Caco-2 (cell line): Measurements from ENCODE around the gene ACOT2. TPM values are rescaled to one million over a fixed set of nuclear protein-coding genes. Genes with fewer than 3 reads are reported as not detected.
A peak's percentile ranks its signal among the peaks of the same experiment; 100 is the strongest.
"Not testable (repeated sequence)": the region's sequence is repeated elsewhere in the genome, so short reads cannot be mapped to it uniquely, and the experiment has no call there.

ENCODE experiments used
- BruUV-seq: library from RNA; stranded (reverse); fragments of 400-500 nt; replicated peaks from 2 replicates; lab custom pipeline; 2021; lab: Mats Ljungman, UMichigan
- CTCF ChIA-PET: fragments of 300-600 bp; sonication (Branson Sonifier 250); formaldehyde crosslinking; loops from one replicate; lab custom pipeline; 2022; ENCODE audit warnings: antibody characterized with exemption; lab: Charles Lee
- POLR2A ChIA-PET: fragments of 300-600 bp; sonication (Branson Sonifier 250); formaldehyde crosslinking; loops from one replicate; lab custom pipeline; 2022; ENCODE audit warnings: antibody characterized with exemption; lab: Charles Lee
- DNase-seq, 2 experiments: peaks; one replicate each; pipeline versions ENCODE4 v3.0.0 to v3.0.0-alpha.2; 2020 to 2022
- H3K27me3 ChIP-seq: replicated peaks from 2 replicates; pipeline ENCODE4 v1.6.0; 2011; ENCODE audit warnings: low read length; ENCODE audit not compliant: control insufficient read depth, insufficient read depth
- H3K36me3 ChIP-seq: 2 replicates; pipeline ENCODE4 v1.5.1; 2011; ENCODE audit warnings: low read length; ENCODE audit not compliant: control insufficient read depth, insufficient read depth
- H3K4me1 ChIP-seq: fragments of 250-450 bp; sonication (Bioruptor Pico); 2 replicates; pipeline ENCODE4 v1.5.1; 2020; ENCODE audit warnings: mild to moderate bottlenecking
- H3K4me3 ChIP-seq: 2 replicates; pipeline ENCODE4 v1.5.1; 2011; ENCODE audit warnings: low read depth, mild to moderate bottlenecking, control low read depth, low read length
- H3K9me3 ChIP-seq: fragments of 250-450 bp; sonication (Bioruptor Pico); 2 replicates; pipeline ENCODE4 v1.5.1; 2020; ENCODE audit warnings: mild to moderate bottlenecking, moderate library complexity
- H3K27ac Mint-ChIP-seq: one replicate; pipeline ENCODE4 v1.8.0; 2022; ENCODE audit warnings: mixed read lengths; ENCODE audit not compliant: unreplicated experiment
- H3K27me3 Mint-ChIP-seq: one replicate; pipeline ENCODE4 v1.8.0; 2022; ENCODE audit warnings: mixed read lengths; ENCODE audit not compliant: insufficient read depth, unreplicated experiment
- H3K36me3 Mint-ChIP-seq: one replicate; pipeline ENCODE4 v1.8.0; 2022; ENCODE audit warnings: mild to moderate bottlenecking, mixed read lengths; ENCODE audit not compliant: insufficient read depth, unreplicated experiment
- H3K4me1 Mint-ChIP-seq: one replicate; pipeline ENCODE4 v1.8.0; 2022; ENCODE audit warnings: low read depth, mixed read lengths; ENCODE audit not compliant: unreplicated experiment
- H3K4me3 Mint-ChIP-seq: one replicate; pipeline ENCODE4 v1.8.0; 2022; ENCODE audit warnings: mild to moderate bottlenecking, moderate library complexity, mixed read lengths; ENCODE audit not compliant: unreplicated experiment
- H3K9me3 Mint-ChIP-seq: one replicate; pipeline ENCODE4 v1.8.0; 2022; ENCODE audit warnings: mixed read lengths; ENCODE audit not compliant: unreplicated experiment
- CTCF ChIP-seq, 2 experiments: fragments of 200-600 bp in 1 of 2; IDR thresholded peaks; 1 replicate in 1 of 2; 2 replicates in 1 of 2; pipeline versions ENCODE4 v1.5.1 to v1.8.0; 2011 to 2022; ENCODE audit warnings: antibody characterized with exemption in 1 of 2, control low read depth in 1 of 2, inconsistent platforms in 1 of 2, low read depth in 1 of 2, low read length in 1 of 2, mild to moderate bottlenecking in 1 of 2, moderate library complexity in 1 of 2; ENCODE audit not compliant: insufficient read depth in 1 of 2, severe bottlenecking in 1 of 2, unreplicated experiment in 1 of 2
- intact Hi-C: fragments of 100-400 bp; cut with micrococcal nuclease; formaldehyde crosslinking; loops from one replicate; pipeline ENCODE4 v1.10.0; 2022; ENCODE audit not compliant: unreplicated experiment
- total RNA-seq: library from RNA; stranded (reverse); gene quantifications from 2 replicates; pipeline ENCODE4 v1.2.3, GENCODE V29; 2022

The ACOT2 gene
- total RNA-seq, 1 experiment from 2014 or later = 41.4 TPM

DNA sequence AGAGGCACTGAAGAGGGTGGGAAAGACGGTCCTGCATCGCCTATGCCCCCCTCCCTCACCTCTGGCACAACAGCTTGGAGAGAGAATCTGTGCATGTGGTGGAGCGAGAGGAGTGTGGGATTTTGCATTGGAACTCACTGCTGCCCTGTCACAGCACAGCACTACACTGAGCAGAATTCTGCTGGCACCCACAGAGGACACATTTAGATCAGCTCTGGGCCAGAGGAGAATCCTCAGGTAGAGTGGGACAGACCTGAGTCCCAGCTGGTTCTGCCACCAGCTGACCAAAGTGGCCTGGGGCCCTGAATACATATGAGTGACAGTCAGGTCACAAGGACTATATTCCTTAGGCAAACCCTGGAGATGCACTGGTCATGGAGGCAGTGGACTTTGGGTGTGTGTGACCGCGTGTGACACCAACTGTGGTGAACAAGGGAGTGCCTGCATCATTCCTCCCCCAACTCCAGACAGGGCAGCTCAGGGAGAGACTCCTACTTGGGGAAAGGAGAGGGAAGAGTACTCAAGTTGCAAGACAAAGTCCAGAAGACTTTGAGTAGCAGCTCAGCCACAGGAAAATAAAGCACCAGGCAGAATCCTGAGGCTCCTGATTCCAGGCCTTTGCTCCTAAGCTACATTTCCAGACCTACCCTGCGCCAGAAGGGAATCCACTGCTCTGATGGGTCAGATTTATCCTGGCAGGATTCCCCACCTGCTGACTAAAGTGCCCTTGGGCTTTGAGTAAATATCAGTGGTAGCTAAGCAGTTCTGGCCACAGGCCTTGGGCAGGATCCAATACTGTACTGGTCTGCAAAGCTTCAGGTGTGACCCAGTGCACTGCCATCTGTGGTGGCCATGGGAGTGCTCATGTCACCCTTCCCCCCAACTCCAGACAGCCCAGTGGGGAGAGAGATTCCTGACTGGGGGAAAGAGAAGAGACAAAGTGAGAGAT lies 42.7 kb upstream of the ACOT2 start:
- Mint-ChIP-seq H3K9me3 (no peaks in the 10 kb centered on the region), H3K27me3 (no peaks in the 10 kb centered on the region), H3K36me3 (no peaks in the 10 kb centered on the region), H3K4me3 (no peak overlapping the region), H3K4me1 (no peaks in the 10 kb centered on the region), H3K27ac (no peak overlapping the region)
- no peak for DNase-seq
- H3K27me3 ChIP-seq = no peaks in the 10 kb centered on the region
- no peaks in the 10 kb centered on the region for H3K9me3 ChIP-seq
- POLR2A ChIA-PET = interaction anchor here (0.6 kb wide), 1 partner anchor 731 kb away, joined by 3 read pairs; no protein-coding TSS in a partner anchor
- no TSS peak for BruUV-seq
- intact Hi-C loops = no loop called here
- no peak overlapping the region for H3K4me3 ChIP-seq
- H3K36me3 ChIP-seq = no peaks in the 10 kb centered on the region
- H3K4me1 ChIP-seq = no peaks in the 10 kb centered on the region
- CTCF ChIA-PET = no interaction called here
- TF ChIP-seq CTCF (IDR thresholded peaks at IDR 0.05; ENCODE audit: insufficient read depth in 1 of 2, low read depth in 1 of 2, low read length in 1 of 2, severe bottlenecking in 1 of 2, unreplicated experiment in 1 of 2) = no peak

GRCh38 chr14:73529356-73529755 lies 39.7 kb upstream of the ACOT2 start:
- H3K4me3 ChIP-seq, H3K36me3 ChIP-seq, POLR2A ChIA-PET, BruUV-seq, H3K4me3 Mint-ChIP-seq, H3K27me3 Mint-ChIP-seq, H3K4me1 ChIP-seq, H3K9me3 Mint-ChIP-seq, H3K4me1 Mint-ChIP-seq, CTCF ChIA-PET, H3K27ac Mint-ChIP-seq, H3K9me3 ChIP-seq, H3K27me3 ChIP-seq, DNase-seq, intact Hi-C loops, H3K36me3 Mint-ChIP-seq: not testable (repeated sequence)

DNA sequence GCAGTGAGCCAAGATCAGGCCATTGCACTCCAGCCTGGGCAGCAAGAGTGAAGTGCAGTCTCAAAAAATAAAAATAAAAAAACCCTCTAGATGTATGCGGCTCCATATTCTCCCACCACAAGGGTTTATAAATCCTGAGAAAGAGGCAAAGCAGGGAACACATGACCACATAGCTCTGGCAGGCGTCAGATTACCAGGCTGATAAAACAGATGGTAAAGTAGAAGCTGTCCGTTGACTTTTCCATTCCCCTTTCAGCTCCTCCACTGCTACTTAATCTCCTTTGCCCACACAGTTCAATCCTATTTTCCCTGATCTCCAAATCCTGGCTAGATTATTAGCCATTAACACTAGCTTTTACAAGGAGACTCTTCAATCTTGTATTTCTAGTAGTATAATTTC lies 37.0 kb upstream of the ACOT2 start:
- H3K27ac Mint-ChIP-seq, H3K4me1 ChIP-seq, H3K27me3 ChIP-seq, H3K9me3 ChIP-seq, POLR2A ChIA-PET, intact Hi-C loops, H3K4me1 Mint-ChIP-seq, H3K4me3 ChIP-seq, H3K36me3 ChIP-seq, H3K36me3 Mint-ChIP-seq, H3K4me3 Mint-ChIP-seq, CTCF ChIA-PET, DNase-seq, H3K9me3 Mint-ChIP-seq, H3K27me3 Mint-ChIP-seq, BruUV-seq: not testable (repeated sequence)

DNA sequence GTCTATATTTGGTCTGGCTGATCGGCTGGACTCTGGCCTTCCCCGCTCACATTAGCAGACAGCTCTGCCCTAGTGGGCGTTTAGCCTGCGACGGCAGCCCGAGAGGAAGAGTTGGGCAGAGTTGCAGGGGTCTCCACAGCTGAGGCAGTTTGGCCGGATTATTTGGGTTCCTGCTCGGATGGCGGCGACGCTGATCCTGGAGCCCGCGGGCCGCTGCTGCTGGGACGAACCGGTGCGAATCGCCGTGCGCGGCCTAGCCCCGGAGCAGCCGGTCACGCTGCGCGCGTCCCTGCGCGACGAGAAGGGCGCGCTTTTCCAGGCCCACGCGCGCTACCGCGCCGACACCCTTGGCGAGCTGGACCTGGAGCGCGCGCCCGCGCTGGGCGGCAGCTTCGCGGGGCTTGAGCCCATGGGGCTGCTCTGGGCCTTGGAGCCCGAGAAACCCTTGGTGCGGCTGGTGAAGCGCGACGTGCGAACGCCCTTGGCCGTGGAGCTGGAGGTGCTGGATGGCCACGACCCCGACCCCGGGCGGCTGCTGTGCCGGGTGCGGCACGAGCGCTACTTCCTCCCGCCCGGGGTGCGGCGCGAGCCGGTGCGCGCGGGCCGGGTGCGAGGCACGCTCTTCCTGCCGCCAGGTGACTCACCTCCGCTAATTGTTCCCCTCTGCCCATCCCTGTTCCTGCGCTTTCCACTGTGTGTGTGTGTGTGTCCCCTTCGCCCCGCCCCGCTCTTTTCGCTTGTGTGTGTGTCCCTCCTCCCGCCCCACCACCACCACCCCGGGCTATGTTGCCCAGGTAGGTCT lies 31.6 kb upstream of the ACOT2 start:
- H3K9me3 Mint-ChIP-seq, H3K9me3 ChIP-seq, H3K27me3 ChIP-seq, H3K4me1 ChIP-seq, H3K36me3 Mint-ChIP-seq, H3K4me1 Mint-ChIP-seq, H3K27me3 Mint-ChIP-seq, H3K36me3 ChIP-seq: not testable (repeated sequence)
- H3K27ac Mint-ChIP-seq = peak overlapping the region; percentile 86
- peak overlapping the region; percentile 63 for H3K4me3 ChIP-seq
- ChIA-PET POLR2A (interaction anchor here (0.6 to 1.3 kb wide), 4 partner anchors 20 to 429 kb away, joined by 3 to 6 read pairs (median 5); partner anchors contain the start of gene ACOT2), CTCF (interaction anchor here (0.6 to 1.7 kb wide), 5 partner anchors 21 to 258 kb away, joined by 3 to 15 read pairs (median 4); no protein-coding TSS in a partner anchor)
- H3K4me3 Mint-ChIP-seq = peak overlapping the region; percentile 82
- peak; percentile 82 to 88 for DNase-seq
- TSS peak; percentile 80 for BruUV-seq
- intact Hi-C loops = loop anchor here (2.0 to 5.0 kb wide), 3 partner anchors 31 to 95 kb away; partner anchors contain the start of genes ACOT2 and RIOX1
